RWPE1 (cell line): Measurements from ENCODE around the gene TUBA1B.
A peak's percentile ranks its signal among the peaks of the same experiment; 100 is the strongest.

ENCODE experiments used
- CTCF ChIA-PET: fragments of 350-600 bp; sonication (Branson Sonifier 250); formaldehyde crosslinking; extraction: SDS; loops from one replicate; lab custom pipeline; 2021; lab: Yijun Ruan, JAX
- POLR2A ChIA-PET: fragments of 400-600 bp; formaldehyde crosslinking; extraction: SDS; loops from one replicate; lab custom pipeline; 2020; ENCODE audit warnings: antibody characterized with exemption; ENCODE audit not compliant: low non-redundant PET; lab: Yijun Ruan, JAX
- DNase-seq: peaks from one replicate; pipeline ENCODE4 v3.0.0; 2012; ENCODE audit warnings: low spot score
- H3K27ac ChIP-seq: fragments of 450-650 bp; 2 replicates; pipeline ENCODE4 v1.5.1; 2017
- CTCF ChIP-seq: fragments of 450-650 bp; conservative IDR thresholded peaks from 2 replicates; pipeline ENCODE4 v1.5.1; 2017; ENCODE audit warnings: low read depth, mild to moderate bottlenecking

The TUBA1B gene

GRCh38 chr12:49098035-49098451, 33.2 kb downstream of the TUBA1B start:
- POLR2A ChIA-PET, result no interaction called here
- peak; percentile 49 for TF ChIP-seq CTCF
- CTCF ChIA-PET, result interaction anchor here (0.6 to 7.5 kb wide), 6 partner anchors 8 to 346 kb away, joined by 3 to 65 read pairs (median 6); no protein-coding TSS in a partner anchor
- no peak for DNase-seq
- H3K27ac ChIP-seq, result no peak overlapping the region

DNA sequence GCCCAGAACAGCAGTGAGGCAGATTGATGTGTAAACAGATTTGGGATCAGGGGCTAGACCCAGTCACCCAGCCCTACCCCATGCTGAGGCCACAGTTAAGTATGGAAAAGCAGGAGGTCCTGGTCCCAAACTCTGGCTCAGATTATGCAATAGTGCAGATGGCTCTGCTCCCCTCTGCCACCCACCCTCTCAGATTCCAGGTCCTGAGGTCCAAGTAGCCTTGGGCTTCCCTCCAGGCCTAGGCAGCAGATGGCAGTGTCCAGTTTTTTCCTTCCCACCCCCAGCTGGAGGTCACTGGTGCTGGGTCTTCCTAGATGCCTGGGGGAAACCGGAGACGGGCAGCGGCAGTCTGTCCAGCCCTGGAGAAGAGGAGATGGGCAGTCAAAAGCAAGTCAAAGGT, 33.8 kb downstream of the TUBA1B start:
- CTCF ChIA-PET, result interaction anchor here (0.6 to 7.5 kb wide), 5 partner anchors 9 to 347 kb away, joined by 3 to 65 read pairs (median 4); partner anchors contain the start of gene LMBR1L
- no peak overlapping the region for H3K27ac ChIP-seq
- POLR2A ChIA-PET, result no interaction called here
- DNase-seq, result no peak
- TF ChIP-seq CTCF, result no peak

DNA sequence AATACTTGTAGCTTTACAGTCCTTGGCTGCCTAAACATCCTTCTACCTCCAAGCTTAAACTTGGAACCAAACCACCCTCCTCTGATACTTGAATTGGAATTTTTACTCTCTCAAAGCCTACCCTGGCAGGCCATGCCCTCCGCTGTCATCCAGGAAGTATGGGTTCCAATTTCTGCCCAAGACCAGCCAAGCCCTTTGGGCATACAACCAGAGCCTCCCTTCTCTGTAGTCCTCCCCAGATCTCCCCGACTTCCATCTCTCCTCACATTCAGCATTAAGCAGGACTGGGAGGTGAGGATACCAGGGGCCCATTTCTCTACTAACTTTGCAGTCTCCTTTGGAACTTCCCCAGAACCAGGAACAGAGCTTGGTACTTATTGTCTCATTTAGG, 36.2 kb downstream of the TUBA1B start:
- no peak for TF ChIP-seq CTCF
- no peak overlapping the region for H3K27ac ChIP-seq
- no peak for DNase-seq
- ChIA-PET CTCF (interaction anchor here (0.8 to 1.0 kb wide), 3 partner anchors 9 to 31 kb away, joined by 3 to 7 read pairs (median 3); no protein-coding TSS in a partner anchor), POLR2A (no interaction called here)

GRCh38 chr12:49094160-49094974, 36.8 kb downstream of the TUBA1B start, which contains the start of gene DHH:
DHH (minus strand) TSS chr12:49094801; CDS start chr12:49094512, 289 bp downstream.
- CTCF ChIA-PET, result interaction anchor here (0.5 to 1.0 kb wide), 4 partner anchors 8 to 37 kb away, joined by 3 to 7 read pairs (median 4); partner anchors contain the start of gene TUBA1B

DNA sequence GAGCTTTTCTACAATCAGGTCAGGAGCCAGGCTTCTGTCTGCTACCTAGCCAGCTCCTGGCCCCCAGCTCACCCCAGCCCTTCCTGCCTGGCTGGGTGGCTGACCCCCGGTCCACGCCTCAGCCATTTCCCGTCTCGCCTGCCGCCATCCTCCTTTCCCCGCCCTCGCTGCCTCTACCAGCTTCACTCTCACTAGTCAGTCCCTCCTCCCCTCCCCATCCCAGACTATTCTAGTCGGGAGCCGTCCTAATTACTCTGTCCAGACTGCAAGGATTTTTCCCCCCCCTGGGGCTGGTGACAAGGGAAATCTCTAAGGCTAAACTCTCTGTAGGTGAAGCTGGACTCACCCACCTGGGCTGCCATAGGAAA, 37.4 kb downstream of the TUBA1B start:
- no peak overlapping the region for H3K27ac ChIP-seq
- ChIA-PET POLR2A (no interaction called here), CTCF (interaction anchor here (0.5 to 0.9 kb wide), 2 partner anchors 37 kb away, joined by 3 to 5 read pairs; partner anchors contain the start of gene TUBA1B)
- TF ChIP-seq CTCF, result no peak
- DNase-seq, result no peak

More at GRCh38 chr12:49094160-49094974, 36.8 kb downstream of the TUBA1B start, which contains the start of gene DHH:
- POLR2A ChIA-PET, result no interaction called here
- no peak within 1 kb of the TSS for H3K27ac ChIP-seq
- no peak for TF ChIP-seq CTCF
- no peak for DNase-seq

GRCh38 chr12:49092816-49093406, 38.3 kb downstream of the TUBA1B start:
- POLR2A ChIA-PET, result no interaction called here
- CTCF ChIA-PET, result interaction anchor here (0.8 to 1.5 kb wide), 5 partner anchors 9 to 75 kb away, joined by 3 to 7 read pairs (median 6); partner anchors contain the start of gene LMBR1L
- no peak for DNase-seq
- TF ChIP-seq CTCF, result no peak
- no peak overlapping the region for H3K27ac ChIP-seq
